AG09309 (cell line): Measurements from ENCODE around the gene GABBR2.
A peak's percentile ranks its signal among the peaks of the same experiment; 100 is the strongest.

ENCODE experiments used
- DNase-seq: peaks from one replicate; pipeline ENCODE4 v3.0.0-alpha.2; 2010; ENCODE audit warnings: low read depth
- H3K4me3 ChIP-seq: 2 replicates; pipeline ENCODE4 v1.5.1; 2011; ENCODE audit warnings: mild to moderate bottlenecking, low read depth, low read length, moderate library complexity; ENCODE audit not compliant: control insufficient read depth
- TF ChIP-seq, protein P1 (sequence below): IDR thresholded peaks from 2 replicates; pipeline ENCODE4 v1.5.1; 2011; ENCODE audit warnings: mild to moderate bottlenecking, low read depth, low read length, inconsistent platforms; ENCODE audit not compliant: insufficient read depth, control insufficient read depth; ENCODE audit errors: missing control alignments

GABBR2 gene

DNA sequence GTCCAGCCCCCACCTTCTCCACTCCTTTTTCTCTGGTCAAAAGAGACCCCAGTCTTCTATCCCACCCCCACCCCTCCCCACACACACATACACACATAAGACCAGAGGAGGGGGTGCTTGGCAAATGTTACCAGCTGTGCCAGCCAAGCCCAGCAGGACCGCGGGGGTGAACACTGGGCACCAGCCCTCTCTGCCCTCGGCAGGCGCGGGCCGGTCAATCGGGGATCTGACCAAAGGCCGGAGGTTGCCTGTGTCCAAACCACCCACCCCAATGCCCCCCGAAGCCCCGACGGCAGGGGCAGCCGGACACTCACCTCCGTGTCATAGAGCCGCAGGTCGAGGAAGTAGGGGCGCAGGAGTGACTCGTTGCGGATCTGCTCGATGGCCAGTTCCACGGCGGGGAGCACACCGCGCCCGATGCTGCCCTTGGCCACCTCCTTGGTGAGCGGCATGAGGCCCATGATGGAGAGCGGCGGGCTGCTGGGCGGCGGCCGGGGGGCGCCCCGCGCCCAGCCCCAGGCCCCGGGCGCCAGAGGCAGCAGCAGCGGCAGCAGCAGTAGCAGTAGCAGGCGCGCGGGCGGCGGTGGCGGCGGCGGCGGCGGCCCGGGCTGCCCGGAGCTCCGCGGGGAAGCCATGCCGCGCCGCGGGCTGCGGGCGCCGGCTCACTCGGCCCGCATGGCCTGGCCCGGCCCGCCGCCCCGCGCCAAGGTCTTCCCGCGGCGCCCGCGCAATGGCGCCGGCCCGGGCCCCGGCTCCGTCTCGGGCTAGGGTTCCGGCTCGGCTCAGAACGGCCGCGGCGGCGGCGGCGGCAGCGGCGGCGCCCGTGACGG is 417 bp downstream of the GABBR2 start:
- no peak for DNase-seq
- H3K4me3 ChIP-seq, result no peak overlapping the region
- TF ChIP-seq, protein P1, sequence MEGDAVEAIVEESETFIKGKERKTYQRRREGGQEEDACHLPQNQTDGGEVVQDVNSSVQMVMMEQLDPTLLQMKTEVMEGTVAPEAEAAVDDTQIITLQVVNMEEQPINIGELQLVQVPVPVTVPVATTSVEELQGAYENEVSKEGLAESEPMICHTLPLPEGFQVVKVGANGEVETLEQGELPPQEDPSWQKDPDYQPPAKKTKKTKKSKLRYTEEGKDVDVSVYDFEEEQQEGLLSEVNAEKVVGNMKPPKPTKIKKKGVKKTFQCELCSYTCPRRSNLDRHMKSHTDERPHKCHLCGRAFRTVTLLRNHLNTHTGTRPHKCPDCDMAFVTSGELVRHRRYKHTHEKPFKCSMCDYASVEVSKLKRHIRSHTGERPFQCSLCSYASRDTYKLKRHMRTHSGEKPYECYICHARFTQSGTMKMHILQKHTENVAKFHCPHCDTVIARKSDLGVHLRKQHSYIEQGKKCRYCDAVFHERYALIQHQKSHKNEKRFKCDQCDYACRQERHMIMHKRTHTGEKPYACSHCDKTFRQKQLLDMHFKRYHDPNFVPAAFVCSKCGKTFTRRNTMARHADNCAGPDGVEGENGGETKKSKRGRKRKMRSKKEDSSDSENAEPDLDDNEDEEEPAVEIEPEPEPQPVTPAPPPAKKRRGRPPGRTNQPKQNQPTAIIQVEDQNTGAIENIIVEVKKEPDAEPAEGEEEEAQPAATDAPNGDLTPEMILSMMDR, result no peak

GRCh38 chr9:98707166-98708102 is 1.3 kb downstream of the GABBR2 start:
- H3K4me3 ChIP-seq, result peak overlapping the region; percentile 26
- peak; percentile 16 for DNase-seq
- TF ChIP-seq, protein P1, result peak; percentile 73

DNA sequence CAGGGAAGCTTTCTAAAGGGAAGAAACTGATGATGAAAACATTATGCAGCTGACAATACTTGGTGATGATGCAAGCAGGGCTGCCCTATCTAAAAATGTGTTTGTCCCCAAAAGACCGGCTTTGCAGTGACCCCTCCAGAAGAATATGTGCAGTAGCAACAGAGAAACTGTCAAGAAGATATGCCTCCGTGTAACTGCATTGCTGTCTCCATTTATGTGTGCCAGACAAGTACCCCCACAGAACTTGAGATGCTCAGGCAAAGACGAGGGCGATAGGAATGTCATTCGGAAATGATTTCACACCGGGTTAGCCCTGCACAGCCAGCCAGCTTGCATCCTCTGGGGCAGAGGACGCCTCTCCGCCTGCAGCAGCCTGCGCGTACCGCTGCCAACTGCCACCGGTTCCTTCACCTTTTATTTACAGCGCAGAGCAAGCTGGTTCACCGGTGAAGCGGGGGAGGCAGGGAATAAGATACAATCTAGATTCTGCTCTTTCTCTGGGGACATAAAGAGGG is 2.0 kb downstream of the GABBR2 start:
- no peak overlapping the region for H3K4me3 ChIP-seq
- TF ChIP-seq, protein P1, result no peak

GRCh38 chr9:98702835-98703380 is 5.8 kb downstream of the GABBR2 start:
- H3K4me3 ChIP-seq, result no peak overlapping the region
- DNase-seq, result no peak
- TF ChIP-seq, protein P1, result no peak

More for the DNA sequence above, 2.0 kb downstream of the GABBR2 start:
- DNase-seq, result no peak

DNA sequence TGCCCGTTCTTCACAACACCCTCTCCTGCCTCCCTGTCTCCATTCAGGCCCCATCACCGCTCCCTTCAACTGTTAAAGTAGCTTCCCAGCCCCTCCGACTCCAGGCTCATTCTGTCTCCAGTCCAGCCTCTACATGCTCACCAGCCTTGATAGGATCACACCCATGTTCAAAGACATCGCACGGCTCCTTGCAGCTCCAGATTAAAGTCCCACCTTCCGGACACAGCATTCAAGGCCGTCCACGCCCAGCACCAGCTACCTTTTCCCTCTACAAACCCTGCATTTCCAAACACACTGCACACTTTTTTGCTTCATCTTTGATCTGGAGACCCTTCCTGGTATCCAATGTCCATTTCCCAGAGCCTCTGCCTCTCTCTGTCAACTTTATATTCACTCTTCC is 6.4 kb downstream of the GABBR2 start:
- no peak overlapping the region for H3K4me3 ChIP-seq
- TF ChIP-seq, protein P1, result no peak
- DNase-seq, result no peak

DNA sequence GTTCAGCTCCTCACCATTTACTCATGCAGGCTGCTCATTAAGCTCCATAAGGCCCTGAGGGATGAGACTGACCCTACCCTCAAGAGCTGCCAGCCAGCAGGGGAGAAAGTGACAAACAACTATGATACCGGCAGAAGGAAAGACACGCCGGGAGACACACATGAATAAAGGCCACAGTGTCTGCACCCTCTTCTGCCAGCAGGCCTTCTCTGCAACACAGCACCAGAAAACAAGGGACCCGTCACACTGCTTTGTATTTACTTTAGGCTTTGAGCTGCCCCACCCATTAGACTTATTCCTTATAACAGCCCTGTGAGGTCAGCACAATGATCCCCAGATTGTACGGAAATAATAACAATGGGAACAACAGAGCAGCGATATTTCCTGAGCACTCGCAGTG is 7.2 kb downstream of the GABBR2 start:
- no peak for DNase-seq
- TF ChIP-seq, protein P1, result no peak
- H3K4me3 ChIP-seq, result no peak overlapping the region
